Right lobe of liver (tissue), 6 donors: Measurements from ENCODE around the gene AKR1C4. TPM values are rescaled to one million over a fixed set of nuclear protein-coding genes. Genes with fewer than 3 reads are reported as not detected.

ENCODE experiments used
- ATAC-seq, 4 donors: fragments of 200-7000 bp; cut with Tn5 transposase; one replicate each; pipeline ENCODE4 v1.9.1; 2020; ENCODE audit warnings: mild to moderate bottlenecking in 4 of 4, moderate library complexity in 4 of 4
- DNase-seq, 3 donors: peaks; one replicate each; pipeline ENCODE4 v3.0.0-alpha.2; 2020
- H3K27ac ChIP-seq, 3 donors: fragments of 200-600 bp; one replicate each; pipeline ENCODE4 v1.8.0; 2022
- H3K27me3 ChIP-seq, 2 donors: fragments of 200-600 bp; one replicate each; pipeline ENCODE4 v1.8.0; 2022
- H3K36me3 ChIP-seq, 4 donors: fragments of 200-600 bp; sonication (generic) in 1 of 4; one replicate each; pipeline versions ENCODE4 v1.5.1 to v1.8.0; 2017 to 2022; ENCODE audit warnings: control low read depth in 1 of 4
- H3K4me1 ChIP-seq, 4 donors: fragments of 200-600 bp; sonication (generic) in 1 of 4; one replicate each; pipeline versions ENCODE4 v1.5.1 to v1.8.0; 2017 to 2022; ENCODE audit warnings: control low read depth in 1 of 4
- H3K4me3 ChIP-seq, 3 donors: fragments of 200-600 bp; one replicate each; pipeline ENCODE4 v1.8.0; 2022
- H3K9me3 ChIP-seq, 4 donors: fragments of 200-600 bp; sonication (generic) in 1 of 4; one replicate each; pipeline versions ENCODE4 v1.5.1 to v1.8.0; 2017 to 2022; ENCODE audit warnings: control low read depth in 1 of 4
- POLR2A ChIP-seq: fragments of 450-650 bp; IDR thresholded peaks from one replicate; pipeline ENCODE4 v1.6.1; 2017; ENCODE audit warnings: antibody characterized with exemption, mild to moderate bottlenecking
- WGBS: methylation state at CpG from one replicate; pipeline ENCODE4 v1.1.6; 2018; ENCODE audit warnings: low coverage, low lambda C conversion rate; ENCODE audit not compliant: insufficient coverage; ENCODE audit errors: missing lambda C conversion rate; 5-methylcytosine and 5-hydroxymethylcytosine counted together
- intact Hi-C, 2 donors: fragments of 100-400 bp; cut with DNase I; formaldehyde crosslinking; loops; one replicate each; pipeline versions ENCODE4 v1.11.2 to v1.14.1; 2022
- total RNA-seq, 6 experiments: library from RNA; depleted of rRNA in 2 of 6; stranded (reverse); fragments of >200 nt in 2 of 6; fragmentation: NEBNext Ultra II Directional in 3 of 6; extraction: Animal tissue kit (Norgen Biotek cat#: 25700) in 3 of 6; gene quantifications; one replicate each; pipeline versions ENCODE4 v1.1.0 to v1.2.4, GENCODE V29; 2016 to 2023
- TF ChIP-seq, protein P1 (sequence below), 4 donors: fragments of 200-600 bp in 3 of 4; fragments of 450-650 bp in 1 of 4; IDR thresholded peaks; one replicate each; pipeline versions ENCODE4 v1.5.1 to v1.8.0; 2016 to 2022; ENCODE audit warnings: antibody characterized with exemption in 4 of 4, mild to moderate bottlenecking in 2 of 4
- donor health status: DM: no; HTN: yes; CAD: no.
- donor health status: DM: no; HTN: no; CAD: no.
- donor health status: DM: no; HTN: no; CAD: no.
- donor health status: DM: no; HTN: yes; CAD: no.
- donor health status: DM: no; HTN: yes; CAD: no.

AKR1C4 gene
- total RNA-seq, 6 experiments from 2014 or later = 172 to 471 (median 220) TPM

DNA sequence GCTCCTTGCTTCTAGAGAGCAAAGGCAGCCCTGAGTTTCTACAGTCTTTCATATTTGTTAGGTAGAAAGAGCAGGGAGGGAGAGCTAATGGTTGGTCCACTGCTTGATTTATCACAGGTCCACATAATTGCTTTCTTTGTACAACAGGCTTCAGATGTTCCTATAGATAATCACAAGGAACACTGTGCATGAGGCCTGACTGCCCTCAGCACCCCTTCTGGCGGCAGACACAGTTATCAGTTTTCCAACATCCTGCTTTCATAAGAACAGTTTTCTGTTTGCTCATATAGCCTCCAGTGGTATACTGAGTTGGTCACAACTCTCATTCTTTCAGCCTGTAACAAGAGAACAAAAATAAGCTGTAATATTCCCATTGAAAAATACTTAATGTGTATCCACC, 69.7 kb downstream of the AKR1C4 start:
- Histone ChIP-seq H3K9me3 (no peaks in the 10 kb centered on the region), H3K4me1 (peaks cover 0 to 20% (median 0%) of the 10 kb centered on the region in 4 donors), H3K27me3 (no peaks in the 10 kb centered on the region), H3K36me3 (no peaks in the 10 kb centered on the region), H3K27ac (no peak overlapping the region), H3K4me3 (no peak overlapping the region)
- TF ChIP-seq POLR2A = no peak
- TF ChIP-seq, protein P1, sequence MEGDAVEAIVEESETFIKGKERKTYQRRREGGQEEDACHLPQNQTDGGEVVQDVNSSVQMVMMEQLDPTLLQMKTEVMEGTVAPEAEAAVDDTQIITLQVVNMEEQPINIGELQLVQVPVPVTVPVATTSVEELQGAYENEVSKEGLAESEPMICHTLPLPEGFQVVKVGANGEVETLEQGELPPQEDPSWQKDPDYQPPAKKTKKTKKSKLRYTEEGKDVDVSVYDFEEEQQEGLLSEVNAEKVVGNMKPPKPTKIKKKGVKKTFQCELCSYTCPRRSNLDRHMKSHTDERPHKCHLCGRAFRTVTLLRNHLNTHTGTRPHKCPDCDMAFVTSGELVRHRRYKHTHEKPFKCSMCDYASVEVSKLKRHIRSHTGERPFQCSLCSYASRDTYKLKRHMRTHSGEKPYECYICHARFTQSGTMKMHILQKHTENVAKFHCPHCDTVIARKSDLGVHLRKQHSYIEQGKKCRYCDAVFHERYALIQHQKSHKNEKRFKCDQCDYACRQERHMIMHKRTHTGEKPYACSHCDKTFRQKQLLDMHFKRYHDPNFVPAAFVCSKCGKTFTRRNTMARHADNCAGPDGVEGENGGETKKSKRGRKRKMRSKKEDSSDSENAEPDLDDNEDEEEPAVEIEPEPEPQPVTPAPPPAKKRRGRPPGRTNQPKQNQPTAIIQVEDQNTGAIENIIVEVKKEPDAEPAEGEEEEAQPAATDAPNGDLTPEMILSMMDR (IDR thresholded peaks at IDR 0.05) = no peak
- intact Hi-C loops = loop anchor here in 1 of 2 donors (10.0 kb wide), 1 partner anchor 52 kb away; no protein-coding TSS in a partner anchor
- DNase-seq (no peak), ATAC-seq (no peak)
- 41% methylated on average over 1 of the region's 1 CpG for WGBS

- DNase-seq (no peak), ATAC-seq (no peak)
- H3K4me3 ChIP-seq = no peak overlapping the region
- H3K9me3 ChIP-seq = no peaks in the 10 kb centered on the region
- intact Hi-C loops = loop anchor here in 1 of 2 donors (10.0 kb wide), 1 partner anchor 52 kb away; no protein-coding TSS in a partner anchor
- WGBS = 100% methylated on average over 1 of the region's 1 CpG
- H3K27ac ChIP-seq = no peak overlapping the region
- H3K36me3 ChIP-seq = no peaks in the 10 kb centered on the region
- TF ChIP-seq, protein P1 (IDR thresholded peaks at IDR 0.05) = no peak
- TF ChIP-seq POLR2A = no peak
- no peaks in the 10 kb centered on the region for H3K27me3 ChIP-seq
- H3K4me1 ChIP-seq = peaks cover 0 to 20% (median 0%) of the 10 kb centered on the region in 4 donors
Observed at GRCh38 chr10:5266804-5267203, 70.2 kb downstream of the AKR1C4 start.

DNA sequence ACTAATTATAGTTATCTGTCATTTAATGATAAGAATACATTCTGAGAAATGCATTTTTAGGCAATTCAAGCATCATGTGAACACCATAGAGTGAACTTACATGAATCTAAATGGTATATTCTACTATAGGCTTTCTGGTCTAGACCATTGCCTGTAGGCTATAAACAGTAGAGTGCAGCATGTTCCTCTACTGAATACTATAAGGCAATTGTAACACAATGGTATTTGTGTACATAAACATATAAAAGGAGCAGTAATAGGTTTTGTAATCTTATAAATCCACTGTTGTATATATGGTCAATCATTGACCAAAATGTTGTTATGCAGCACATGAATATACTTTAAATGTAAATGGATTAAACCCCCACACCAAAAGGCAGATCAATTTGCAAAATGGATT, 71.6 kb downstream of the AKR1C4 start:
- no peak for ATAC-seq
- Histone ChIP-seq H3K4me3 (no peak overlapping the region), H3K27ac (no peak overlapping the region), H3K4me1 (peaks cover 0 to 20% (median 0%) of the 10 kb centered on the region in 4 donors), H3K36me3 (no peaks in the 10 kb centered on the region), H3K9me3 (no peaks in the 10 kb centered on the region), H3K27me3 (no peaks in the 10 kb centered on the region)
- TF ChIP-seq POLR2A = no peak
- TF ChIP-seq, protein P1 (IDR thresholded peaks at IDR 0.05) = no peak
- DNase-seq = no peak
- intact Hi-C loops = loop anchor here in 1 of 2 donors (10.0 kb wide), 1 partner anchor 53 kb away; no protein-coding TSS in a partner anchor

Other genes starting within 250 kb of the AKR1C4 start
- 1,000 to 10,000 TPM in 1 of 6 experiments, 100 to 1,000 TPM in 5; 347 to 1,090 (median 533) TPM for gene AKR1C1, start 233.4 kb upstream of the AKR1C4 start, total RNA-seq
- gene AKR1C2, start 193.0 kb upstream of the AKR1C4 start, total RNA-seq = 1,000 to 10,000 TPM in 2 of 6 experiments, 100 to 1,000 TPM in 4; 203 to 2,018 (median 421) TPM
- gene AKR1C3, start 102.4 kb upstream of the AKR1C4 start, total RNA-seq = 100 to 1,000 TPM; 169 to 782 (median 334) TPM
- gene AKR1C8, start 11.7 kb upstream of the AKR1C4 start, total RNA-seq = 10 to 100 TPM in 3 of 6 experiments, 1 to 10 TPM in 3; 6.4 to 25.1 (median 12.5) TPM
- gene UCN3, start 168.1 kb downstream of the AKR1C4 start, total RNA-seq = not detected
- not detected for gene TUBAL3, start 208.0 kb downstream of the AKR1C4 start, total RNA-seq
- 10 to 100 TPM; 23.0 to 64.5 (median 38.5) TPM for gene NET1, start 215.7 kb downstream of the AKR1C4 start, total RNA-seq